Subcutaneous adipose tissue (tissue), 4 donors: ENCODE data around the gene SERPING1. TPM values are rescaled to one million over a fixed set of nuclear protein-coding genes. Genes with fewer than 3 reads are reported as not detected.

Experiments used
- CTCF ChIP-seq: fragments of 450-650 bp; IDR thresholded peaks from one replicate; pipeline ENCODE4 v1.5.1; 2016; ENCODE audit warnings: low read depth, mild to moderate bottlenecking, control low read depth, antibody characterized with exemption, moderate library complexity
- total RNA-seq, 4 donors: library from RNA; depleted of rRNA; stranded (reverse); fragments of >200 nt; gene quantifications; one replicate each; pipeline ENCODE4 v1.1.0, GENCODE V29; 2016

Gene SERPING1
- total RNA-seq, 4 donors from 2014 or later: 318 to 653 (median 616) TPM

GRCh38 chr11:57645689-57646085 lies 48.2 kb downstream of the SERPING1 start:
- no peak for TF ChIP-seq CTCF

GRCh38 chr11:57646194-57646798 lies 48.8 kb downstream of the SERPING1 start:
- no peak for TF ChIP-seq CTCF

- TF ChIP-seq CTCF: no peak
Measured at GRCh38 chr11:57646799-57647303, 49.4 kb downstream of the SERPING1 start.

- no peak for TF ChIP-seq CTCF
Measured at GRCh38 chr11:57647372-57647771, 49.9 kb downstream of the SERPING1 start.

GRCh38 chr11:57647960-57648800 lies 50.7 kb downstream of the SERPING1 start:
- TF ChIP-seq CTCF: no peak

- no peak for TF ChIP-seq CTCF
Measured at GRCh38 chr11:57648801-57649735, 51.6 kb downstream of the SERPING1 start.
